GM11168 (cell line): ENCODE measurements around the gene APOBR.
"Not testable (repeated sequence)": the region's sequence is repeated elsewhere in the genome, so short reads cannot be mapped to it uniquely, and the experiment has no call there.

Source experiments
- in situ Hi-C: fragments of 300-500 bp; cut with MboI; formaldehyde crosslinking; loops from one replicate; pipeline ENCODE4 v1.12.0; 2022; ENCODE audit warnings: low sequenced_read_pairs; ENCODE audit not compliant: unreplicated experiment

Gene APOBR

GRCh38 chr16:28526201-28527099, 32.0 kb downstream of the APOBR start:
- in situ Hi-C loops: no loop called here

GRCh38 chr16:28527100-28527785, 32.8 kb downstream of the APOBR start:
- in situ Hi-C loops: not testable (repeated sequence)

- in situ Hi-C loops: no loop called here
Observed at GRCh38 chr16:28527985-28528384, 33.5 kb downstream of the APOBR start.

GRCh38 chr16:28528463-28528867, 34.0 kb downstream of the APOBR start:
- in situ Hi-C loops: no loop called here

- in situ Hi-C loops: no loop called here
Observed at GRCh38 chr16:28529124-28529523, 34.7 kb downstream of the APOBR start.

- in situ Hi-C loops: no loop called here
Observed at GRCh38 chr16:28531777-28532744, 37.6 kb downstream of the APOBR start.

GRCh38 chr16:28532940-28533647, 38.7 kb downstream of the APOBR start:
- in situ Hi-C loops: no loop called here

- in situ Hi-C loops: no loop called here
Observed at GRCh38 chr16:28534542-28535373, 40.3 kb downstream of the APOBR start.

- in situ Hi-C loops: no loop called here
Observed at GRCh38 chr16:28537076-28537475, 42.6 kb downstream of the APOBR start.

- in situ Hi-C loops: no loop called here
Observed at GRCh38 chr16:28537964-28538732, 43.7 kb downstream of the APOBR start.

- in situ Hi-C loops: no loop called here
Observed at GRCh38 chr16:28538733-28539596, 44.5 kb downstream of the APOBR start, which contains the start of gene NUPR1. Gene NUPR1, minus strand, starts transcription at chr16:28538974. Its CDS starts 67 bp downstream, at chr16:28538907.

- in situ Hi-C loops: no loop called here
Observed at GRCh38 chr16:28540346-28540745, 45.9 kb downstream of the APOBR start.

- in situ Hi-C loops: no loop called here
Observed at GRCh38 chr16:28542646-28543045, 48.2 kb downstream of the APOBR start.

GRCh38 chr16:28543072-28543471, 48.6 kb downstream of the APOBR start:
- in situ Hi-C loops: no loop called here

- in situ Hi-C loops: no loop called here
Observed at GRCh38 chr16:28544998-28545397, 50.6 kb downstream of the APOBR start.

GRCh38 chr16:28545964-28546363, 51.5 kb downstream of the APOBR start:
- in situ Hi-C loops: not testable (repeated sequence)

- in situ Hi-C loops: no loop called here
Observed at GRCh38 chr16:28546626-28547025, 52.2 kb downstream of the APOBR start.
